ENCODE results near the gene CA14.

CA14 gene

DNA sequence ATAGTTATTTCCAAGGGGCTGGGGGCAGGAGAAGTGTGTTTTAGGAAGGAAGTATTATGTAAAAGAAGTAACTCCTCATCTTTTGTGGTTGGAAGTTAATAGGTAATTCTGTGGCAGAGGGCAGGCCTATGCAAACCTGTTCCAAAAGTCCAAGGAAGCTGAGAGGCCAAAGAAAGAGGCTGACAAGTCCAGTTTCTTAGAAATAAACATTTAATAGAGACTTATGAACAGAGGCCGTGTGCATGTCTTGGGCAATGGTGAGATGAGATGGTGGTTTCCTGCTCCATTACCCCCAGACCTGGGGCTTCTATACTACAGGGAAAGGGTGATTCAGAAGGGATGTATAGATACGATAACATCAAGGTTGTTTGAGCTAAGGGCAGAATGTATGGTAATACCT, 7.6 kb upstream of the CA14 start:
- no peaks in the 10 kb centered on the region for H3K27me3 ChIP-seq (ENCODE audit: control insufficient read depth, insufficient read depth, low read length)
- H3K36me3 ChIP-seq (ENCODE audit: control insufficient read depth, insufficient read depth, low read length) = no peaks in the 10 kb centered on the region
- no peaks in the 10 kb centered on the region for H3K4me1 ChIP-seq (ENCODE audit: control insufficient read depth, insufficient read depth, low read length)
- no peak overlapping the region for H3K4me3 ChIP-seq (ENCODE audit: low read length)
- H3K27ac ChIP-seq (ENCODE audit: low read depth, low read length) = no peak overlapping the region
- no peak overlapping the region for H3K9ac ChIP-seq (ENCODE audit: low read length)

DNA sequence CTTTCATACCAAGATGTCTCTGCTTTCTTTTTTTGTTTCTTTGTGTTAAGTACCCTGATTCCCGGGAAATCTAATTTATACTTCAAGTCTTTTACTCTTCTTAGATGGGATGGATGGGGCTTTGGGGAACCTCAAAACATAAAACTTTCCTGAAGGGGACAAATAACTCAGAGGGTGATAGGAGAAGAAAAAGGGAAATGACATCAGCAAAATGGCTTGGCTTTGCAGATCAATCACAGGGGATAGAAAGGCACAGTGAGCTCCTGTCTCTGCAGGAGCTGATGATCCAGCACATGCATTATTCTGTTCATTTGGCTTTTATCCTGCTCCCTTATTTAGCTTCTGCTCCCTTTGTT, 1.4 kb upstream of the CA14 start:
- H3K4me1 ChIP-seq (ENCODE audit: control insufficient read depth, insufficient read depth, low read length) = peaks cover 22% of the 10 kb centered on the region
- no peak overlapping the region for H3K9ac ChIP-seq (ENCODE audit: low read length)
- no peaks in the 10 kb centered on the region for H3K27me3 ChIP-seq (ENCODE audit: control insufficient read depth, insufficient read depth, low read length)
- H3K36me3 ChIP-seq (ENCODE audit: control insufficient read depth, insufficient read depth, low read length) = no peaks in the 10 kb centered on the region
- H3K4me3 ChIP-seq (ENCODE audit: low read length) = peak overlapping the region; percentile 29
- peak overlapping the region; percentile 76 for H3K27ac ChIP-seq (ENCODE audit: low read depth, low read length)

DNA sequence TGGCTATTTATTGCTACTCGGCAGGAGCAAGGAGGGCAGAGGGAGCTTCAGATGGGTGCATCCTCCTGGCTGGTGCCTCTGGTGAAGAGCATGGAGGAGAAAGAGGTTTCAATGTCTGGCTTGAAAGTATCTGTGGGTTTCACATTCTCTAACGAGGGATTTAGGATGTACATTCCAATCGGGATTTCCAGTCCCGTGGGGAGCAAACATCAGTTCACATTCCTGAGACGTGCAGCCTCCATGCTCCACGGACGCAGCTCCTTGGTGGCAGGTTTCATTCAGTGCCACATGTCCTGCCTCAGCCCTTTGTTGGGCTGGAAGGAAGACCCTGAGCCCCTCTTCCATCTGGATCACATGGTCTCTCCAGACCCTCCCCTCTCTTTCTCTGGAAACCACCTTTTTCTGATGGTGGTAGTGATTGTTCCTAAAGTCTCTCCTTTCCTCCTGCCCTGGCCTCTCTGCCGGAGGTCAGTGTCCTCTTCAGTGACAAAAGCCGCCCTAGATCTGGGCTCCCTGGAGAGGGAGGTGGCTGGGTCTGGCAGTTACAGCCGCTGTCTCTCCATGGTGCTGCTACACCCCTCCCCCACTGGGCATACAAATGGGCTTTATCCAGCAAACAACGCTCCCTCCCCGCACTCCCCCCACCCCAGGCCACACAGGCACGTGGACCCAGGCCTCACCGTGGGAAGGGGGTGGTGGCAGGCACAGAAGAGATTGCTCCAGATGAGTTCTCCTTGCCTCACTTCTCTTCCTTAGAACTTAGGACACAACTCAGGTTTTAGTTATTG, 826 bp upstream of the CA14 start:
- peaks cover 22% of the 10 kb centered on the region for H3K4me1 ChIP-seq (ENCODE audit: control insufficient read depth, insufficient read depth, low read length)
- H3K36me3 ChIP-seq (ENCODE audit: control insufficient read depth, insufficient read depth, low read length) = no peaks in the 10 kb centered on the region
- H3K27me3 ChIP-seq (ENCODE audit: control insufficient read depth, insufficient read depth, low read length) = no peaks in the 10 kb centered on the region
- H3K27ac ChIP-seq (ENCODE audit: low read depth, low read length) = peak overlapping the region; percentile 76
- peak overlapping the region; percentile 29 for H3K4me3 ChIP-seq (ENCODE audit: low read length)
- no peak overlapping the region for H3K9ac ChIP-seq (ENCODE audit: low read length)

DNA sequence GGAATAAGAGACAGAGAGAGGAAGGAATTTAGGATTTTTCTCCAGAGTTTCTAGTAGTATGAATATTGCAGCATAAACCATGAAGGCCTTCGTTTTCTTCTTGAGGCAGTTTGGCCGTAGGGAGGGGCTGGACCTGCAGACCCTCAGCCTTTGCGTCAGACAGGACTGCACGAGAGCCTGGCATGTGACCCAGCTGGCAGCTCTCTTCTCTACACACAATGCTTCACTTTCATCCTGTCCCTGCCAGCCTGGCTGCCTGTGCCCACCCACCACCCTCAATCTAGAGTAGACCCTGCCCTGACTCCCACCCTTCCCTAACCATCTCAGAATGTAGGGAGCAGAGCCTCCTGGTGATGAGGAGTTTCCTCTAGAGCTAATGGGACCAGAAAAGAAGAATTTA, 1.6 kb downstream of the CA14 start:
- peaks cover 22% of the 10 kb centered on the region for H3K4me1 ChIP-seq (ENCODE audit: control insufficient read depth, insufficient read depth, low read length)
- no peaks in the 10 kb centered on the region for H3K36me3 ChIP-seq (ENCODE audit: control insufficient read depth, insufficient read depth, low read length)
- H3K27ac ChIP-seq (ENCODE audit: low read depth, low read length) = no peak overlapping the region
- H3K9ac ChIP-seq (ENCODE audit: low read length) = no peak overlapping the region
- H3K4me3 ChIP-seq (ENCODE audit: low read length) = no peak overlapping the region
- H3K27me3 ChIP-seq (ENCODE audit: control insufficient read depth, insufficient read depth, low read length) = no peaks in the 10 kb centered on the region

DNA sequence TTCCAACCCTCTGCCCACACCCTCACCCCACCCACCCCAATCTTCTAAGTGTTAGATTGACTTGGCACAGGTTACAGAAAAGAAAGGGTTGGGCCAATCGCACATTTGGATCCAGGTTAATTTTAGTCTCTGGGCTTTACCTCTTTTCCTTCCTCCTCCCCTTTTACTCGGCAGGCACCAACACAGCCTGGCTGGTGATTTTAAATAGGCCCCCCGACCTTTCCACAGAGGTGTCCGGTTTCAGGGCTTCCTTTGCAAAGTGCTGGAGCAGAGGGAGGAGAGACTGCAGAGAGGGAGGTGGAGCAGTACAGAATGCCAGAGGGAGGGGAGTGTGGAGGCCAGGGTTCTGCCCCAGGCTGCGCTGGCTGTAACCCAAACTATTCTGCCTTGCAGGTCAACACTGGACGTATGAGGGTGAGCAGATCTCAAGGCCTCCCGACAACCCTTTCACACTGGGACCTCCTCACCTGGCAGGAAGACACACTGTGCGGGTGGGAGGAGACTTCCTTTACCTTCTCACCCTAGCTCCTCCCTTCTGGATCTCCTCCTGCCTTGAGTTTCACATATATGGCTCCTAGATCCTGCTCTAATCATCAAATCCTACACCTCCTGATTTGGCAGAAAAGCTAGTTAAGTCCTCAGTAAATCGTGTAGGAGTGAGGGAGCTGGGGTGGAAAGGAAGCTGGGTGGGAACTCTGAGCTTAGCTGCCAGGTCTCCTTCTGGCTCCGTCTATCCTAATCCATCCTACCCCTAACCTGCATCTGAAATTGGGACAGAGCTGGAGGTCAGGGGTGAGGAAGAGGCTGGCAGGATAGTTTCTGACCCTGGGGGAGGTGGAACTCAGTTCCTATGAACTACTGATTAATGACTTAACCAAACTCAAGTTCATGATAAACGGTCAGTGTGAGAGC, 2.4 kb downstream of the CA14 start:
- Histone ChIP-seq H3K4me1 (ENCODE audit: control insufficient read depth, insufficient read depth, low read length) (peaks cover 22% of the 10 kb centered on the region), H3K4me3 (ENCODE audit: low read length) (no peak overlapping the region), H3K27me3 (ENCODE audit: control insufficient read depth, insufficient read depth, low read length) (no peaks in the 10 kb centered on the region), H3K36me3 (ENCODE audit: control insufficient read depth, insufficient read depth, low read length) (no peaks in the 10 kb centered on the region), H3K9ac (ENCODE audit: low read length) (no peak overlapping the region), H3K27ac (ENCODE audit: low read depth, low read length) (no peak overlapping the region)

DNA sequence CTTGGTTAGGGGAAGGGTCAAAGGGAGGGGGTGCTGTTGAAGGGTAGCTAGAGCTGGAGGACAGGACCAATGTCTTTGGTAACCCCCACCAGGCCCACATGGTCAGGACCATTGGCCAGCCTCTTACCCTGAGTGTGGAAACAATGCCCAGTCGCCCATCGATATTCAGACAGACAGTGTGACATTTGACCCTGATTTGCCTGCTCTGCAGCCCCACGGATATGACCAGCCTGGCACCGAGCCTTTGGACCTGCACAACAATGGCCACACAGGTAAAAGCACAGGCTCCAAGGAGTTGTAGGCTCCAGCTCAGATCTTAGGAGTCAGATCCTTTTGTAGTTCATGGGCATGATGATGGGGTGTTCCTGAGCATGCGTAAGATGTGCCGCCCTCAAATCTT, 3.8 kb downstream of the CA14 start:
- H3K4me3 ChIP-seq (ENCODE audit: low read length) = no peak overlapping the region
- H3K27me3 ChIP-seq (ENCODE audit: control insufficient read depth, insufficient read depth, low read length) = no peaks in the 10 kb centered on the region
- no peak overlapping the region for H3K27ac ChIP-seq (ENCODE audit: low read depth, low read length)
- peaks cover 7% of the 10 kb centered on the region for H3K36me3 ChIP-seq (ENCODE audit: control insufficient read depth, insufficient read depth, low read length)
- no peak overlapping the region for H3K9ac ChIP-seq (ENCODE audit: low read length)
- H3K4me1 ChIP-seq (ENCODE audit: control insufficient read depth, insufficient read depth, low read length) = peaks cover 14% of the 10 kb centered on the region

DNA sequence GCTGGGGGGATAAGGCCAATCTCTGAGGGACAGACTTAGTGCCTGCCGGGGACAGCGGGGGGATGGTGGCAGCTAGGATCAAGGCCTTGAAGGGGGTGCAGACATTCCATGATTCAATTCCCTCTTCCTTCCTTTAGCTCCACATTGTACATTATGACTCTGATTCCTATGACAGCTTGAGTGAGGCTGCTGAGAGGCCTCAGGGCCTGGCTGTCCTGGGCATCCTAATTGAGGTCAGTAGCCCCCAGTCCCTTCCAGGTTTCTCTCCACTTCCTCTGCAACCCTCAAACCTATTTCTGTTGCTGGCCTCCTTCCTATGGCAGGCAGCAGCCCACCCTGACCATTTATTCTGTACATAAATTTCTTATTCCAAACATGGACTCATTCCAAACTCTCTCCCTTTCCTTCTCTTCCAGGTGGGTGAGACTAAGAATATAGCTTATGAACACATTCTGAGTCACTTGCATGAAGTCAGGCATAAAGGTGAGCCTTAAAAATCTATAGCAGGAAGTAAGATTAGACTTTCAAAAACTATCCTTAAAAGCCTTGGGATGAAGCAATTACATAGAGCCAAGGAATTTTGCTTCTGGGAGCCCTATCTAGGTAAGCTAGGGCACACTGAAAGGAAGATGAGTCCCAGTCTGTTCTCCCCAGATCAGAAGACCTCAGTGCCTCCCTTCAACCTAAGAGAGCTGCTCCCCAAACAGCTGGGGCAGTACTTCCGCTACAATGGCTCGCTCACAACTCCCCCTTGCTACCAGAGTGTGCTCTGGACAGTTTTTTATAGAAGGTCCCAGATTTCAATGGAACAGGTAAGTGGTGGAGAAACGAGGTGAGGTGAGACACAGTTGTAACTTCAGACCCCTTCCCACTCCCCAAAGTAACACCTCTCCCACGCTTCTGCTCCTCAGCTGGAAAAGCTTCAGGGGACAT, 5.1 kb downstream of the CA14 start:
- H3K4me3 ChIP-seq (ENCODE audit: low read length) = no peak overlapping the region

DNA sequence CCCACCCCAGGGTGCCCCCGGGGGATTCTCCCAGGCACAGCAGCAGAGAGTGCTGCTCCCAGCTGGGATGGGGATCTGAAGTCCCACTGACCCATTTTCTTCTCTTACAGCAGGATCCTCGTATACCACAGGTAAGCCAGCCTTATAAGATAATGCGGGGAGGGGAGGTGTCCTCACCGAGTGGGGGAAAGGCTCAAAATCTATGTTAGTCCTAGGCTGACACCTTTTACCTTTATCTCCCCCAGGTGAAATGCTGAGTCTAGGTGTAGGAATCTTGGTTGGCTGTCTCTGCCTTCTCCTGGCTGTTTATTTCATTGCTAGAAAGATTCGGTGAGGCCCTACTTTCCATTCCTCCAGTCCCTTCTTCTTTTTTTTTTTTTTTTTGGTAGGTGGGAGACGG, 6.0 kb downstream of the CA14 start:
- Histone ChIP-seq H3K27me3 (ENCODE audit: control insufficient read depth, insufficient read depth, low read length) (no peaks in the 10 kb centered on the region), H3K36me3 (ENCODE audit: control insufficient read depth, insufficient read depth, low read length) (peaks cover 12% of the 10 kb centered on the region), H3K9ac (ENCODE audit: low read length) (no peak overlapping the region), H3K4me3 (ENCODE audit: low read length) (no peak overlapping the region), H3K4me1 (ENCODE audit: control insufficient read depth, insufficient read depth, low read length) (peaks cover 16% of the 10 kb centered on the region), H3K27ac (ENCODE audit: low read depth, low read length) (no peak overlapping the region)

More for the DNA sequence above, 5.1 kb downstream of the CA14 start:
- Histone ChIP-seq H3K9ac (ENCODE audit: low read length) (no peak overlapping the region), H3K36me3 (ENCODE audit: control insufficient read depth, insufficient read depth, low read length) (peaks cover 12% of the 10 kb centered on the region), H3K27ac (ENCODE audit: low read depth, low read length) (no peak overlapping the region), H3K4me1 (ENCODE audit: control insufficient read depth, insufficient read depth, low read length) (peaks cover 13% of the 10 kb centered on the region), H3K27me3 (ENCODE audit: control insufficient read depth, insufficient read depth, low read length) (no peaks in the 10 kb centered on the region)

DNA sequence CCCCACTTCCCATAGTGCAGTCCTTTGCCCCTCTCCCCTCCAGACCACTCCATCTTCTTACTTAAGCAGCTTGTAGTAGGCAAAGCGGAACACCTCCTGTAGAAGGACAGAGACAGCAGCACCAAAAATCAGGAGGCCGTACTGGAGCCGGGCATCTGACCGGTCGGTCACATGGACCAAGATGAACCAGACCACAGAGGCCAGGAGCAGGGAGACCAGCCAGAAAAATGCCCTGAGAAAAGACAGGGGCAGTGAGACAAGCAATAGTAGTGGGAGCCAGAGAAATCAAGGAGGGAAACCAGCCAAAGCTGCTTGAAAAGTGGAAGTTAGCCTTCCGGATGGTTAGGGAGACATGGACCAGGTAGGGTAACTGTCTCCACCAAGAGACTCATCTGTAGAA, 10.3 kb downstream of the CA14 start:
- Histone ChIP-seq H3K27me3 (ENCODE audit: control insufficient read depth, insufficient read depth, low read length) (no peaks in the 10 kb centered on the region), H3K9ac (ENCODE audit: low read length) (peak overlapping the region; percentile 95), H3K4me3 (ENCODE audit: low read length) (peak overlapping the region; percentile 95), H3K4me1 (ENCODE audit: control insufficient read depth, insufficient read depth, low read length) (peaks cover 9% of the 10 kb centered on the region), H3K27ac (ENCODE audit: low read depth, low read length) (peak overlapping the region; percentile 94), H3K36me3 (ENCODE audit: control insufficient read depth, insufficient read depth, low read length) (peaks cover 12% of the 10 kb centered on the region)

DNA sequence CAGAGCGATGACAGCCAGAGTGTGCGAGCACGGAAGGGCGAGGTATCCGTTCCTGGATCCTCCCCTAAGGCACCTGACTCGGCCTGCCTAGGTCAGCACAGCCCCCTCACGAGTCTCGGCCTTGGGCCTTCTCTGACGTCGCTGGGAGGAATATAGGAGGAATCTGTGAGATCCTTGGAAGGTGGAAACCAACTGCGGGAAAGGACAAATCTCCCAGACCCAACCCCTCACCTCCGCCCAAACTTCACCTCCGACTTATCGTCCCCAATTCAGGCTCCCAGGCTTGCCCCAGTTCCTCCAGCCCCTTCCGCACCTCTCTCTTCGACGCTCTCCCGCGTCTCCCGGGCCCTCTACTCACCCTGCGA, 10.7 kb downstream of the CA14 start:
- Histone ChIP-seq H3K27ac (ENCODE audit: low read depth, low read length) (peak overlapping the region; percentile 94), H3K27me3 (ENCODE audit: control insufficient read depth, insufficient read depth, low read length) (no peaks in the 10 kb centered on the region), H3K9ac (ENCODE audit: low read length) (peak overlapping the region; percentile 95), H3K4me3 (ENCODE audit: low read length) (peak overlapping the region; percentile 95), H3K4me1 (ENCODE audit: control insufficient read depth, insufficient read depth, low read length) (peaks cover 12% of the 10 kb centered on the region), H3K36me3 (ENCODE audit: control insufficient read depth, insufficient read depth, low read length) (peaks cover 12% of the 10 kb centered on the region)

DNA sequence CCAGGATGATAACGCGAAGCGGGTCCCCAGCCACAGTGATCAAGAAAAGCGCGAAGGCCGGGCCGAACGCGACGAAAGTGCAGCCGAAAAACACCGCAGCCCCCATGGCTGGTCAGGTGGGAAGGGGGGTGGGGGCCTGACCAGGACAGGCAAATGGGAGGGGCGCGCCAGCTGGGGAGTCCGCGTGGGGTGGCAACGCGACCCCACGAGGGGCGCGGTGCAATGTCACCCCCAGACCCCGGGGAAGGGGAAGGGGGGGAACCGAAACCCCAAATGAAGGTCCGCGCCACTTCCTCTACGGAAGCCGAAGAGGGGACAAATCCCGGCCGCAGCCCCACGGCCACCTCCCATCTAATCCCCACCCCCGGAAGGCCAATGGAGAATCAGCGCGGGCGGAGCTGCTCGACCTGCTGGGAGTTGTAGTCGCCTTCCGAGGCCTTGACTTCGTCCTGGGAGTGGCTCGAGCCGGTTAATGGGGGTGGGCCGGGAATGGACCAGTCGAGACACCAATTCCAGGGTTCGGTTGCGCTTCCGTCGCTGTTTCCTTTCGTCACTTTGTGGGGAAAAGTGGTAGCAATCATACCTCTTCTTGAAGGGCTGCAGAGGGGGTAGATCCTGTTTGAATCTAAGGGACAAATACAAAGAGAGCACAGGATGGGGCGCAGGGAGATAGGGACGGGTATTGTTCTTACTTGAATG, 11.3 kb downstream of the CA14 start, which contains the start of gene APH1A:
TSS of gene APH1A (minus strand) at position 312 of the 699 bp plus-strand sequence. CDS start at position 106, 206 bp downstream.
- H3K27ac ChIP-seq (ENCODE audit: low read depth, low read length) = peak within 1 kb of the TSS; percentile 94
- H3K9ac ChIP-seq (ENCODE audit: low read length) = peak within 1 kb of the TSS; percentile 95
- no peaks in the 10 kb centered on the region for H3K27me3 ChIP-seq (ENCODE audit: control insufficient read depth, insufficient read depth, low read length)
- peaks cover 12% of the 10 kb centered on the region for H3K36me3 ChIP-seq (ENCODE audit: control insufficient read depth, insufficient read depth, low read length)
- H3K4me3 ChIP-seq (ENCODE audit: low read length) = peak within 1 kb of the TSS; percentile 95
- peaks cover 12% of the 10 kb centered on the region for H3K4me1 ChIP-seq (ENCODE audit: control insufficient read depth, insufficient read depth, low read length)

All from rectal smooth muscle tissue (tissue), 1 donor.